HG02943 (cell line): ENCODE results near the gene SAA4.
"Not testable (repeated sequence)": the region's sequence is repeated elsewhere in the genome, so short reads cannot be mapped to it uniquely, and the experiment has no call there.

ENCODE experiments used
- ATAC-seq: cut with Tn5 transposase; IDR thresholded peaks from one replicate; pipeline ENCODE4 v1.9.1; 2021; ENCODE audit warnings: mild to moderate bottlenecking, low read depth, moderate library complexity; ENCODE audit not compliant: unreplicated experiment

The SAA4 gene, protein sequence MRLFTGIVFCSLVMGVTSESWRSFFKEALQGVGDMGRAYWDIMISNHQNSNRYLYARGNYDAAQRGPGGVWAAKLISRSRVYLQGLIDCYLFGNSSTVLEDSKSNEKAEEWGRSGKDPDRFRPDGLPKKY

DNA sequence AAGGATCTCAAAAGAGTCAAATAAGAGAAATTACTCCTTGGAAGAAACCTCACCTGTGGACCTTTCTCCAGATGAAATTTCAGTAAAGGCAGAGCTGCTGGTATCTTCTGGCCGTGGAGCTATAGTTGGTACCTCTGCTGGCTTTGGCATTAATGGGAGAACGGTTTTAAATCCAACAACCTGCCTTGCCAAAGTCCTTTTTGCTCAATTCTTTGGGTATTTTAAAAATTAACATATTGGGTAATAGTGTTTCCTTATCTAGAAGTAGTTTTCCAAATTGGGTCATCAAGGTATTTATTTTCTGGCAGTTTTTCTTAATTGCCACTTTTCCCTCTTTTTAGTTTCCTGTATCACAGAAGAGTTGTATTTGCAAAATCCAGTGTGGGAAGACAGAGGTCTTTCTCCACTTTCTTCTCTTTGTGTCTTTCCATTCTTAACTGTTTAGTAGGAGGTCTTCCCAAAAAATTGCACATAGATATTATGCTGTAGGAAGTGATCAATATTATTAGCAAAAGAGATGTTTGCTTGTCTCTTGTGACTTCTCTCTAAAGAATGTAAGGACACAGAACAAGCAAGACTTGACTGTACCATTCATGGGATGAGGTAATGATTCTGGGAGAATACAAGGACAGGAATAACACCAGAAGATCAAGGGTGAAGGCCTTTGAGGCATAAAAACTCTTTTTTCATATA lies at the start of gene SAA4:
Gene SAA4 (minus strand): TSS at position 139 of the 693 bp plus-strand sequence. CDS start 876 bp downstream, outside the sequence.
- ATAC-seq = no peak

DNA sequence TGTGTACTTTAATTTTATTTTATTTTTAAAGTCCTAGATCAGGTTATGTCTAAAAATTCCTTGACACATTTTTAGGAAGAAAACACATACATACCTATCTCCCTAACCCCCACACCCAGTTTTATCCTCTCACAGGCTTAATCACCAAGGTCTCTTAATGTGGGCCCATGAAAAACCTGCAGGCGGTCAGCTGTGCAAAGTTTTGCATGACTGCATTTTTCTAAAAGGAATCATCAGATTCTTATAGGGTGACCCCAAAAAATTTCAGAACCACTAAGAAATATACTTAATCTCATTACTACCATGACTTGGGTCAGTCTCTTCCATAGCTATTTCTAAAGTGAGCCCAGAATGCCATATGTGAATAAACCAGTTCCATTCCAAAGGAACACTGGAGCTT lies 49.2 kb upstream of the SAA4 start:
- no peak for ATAC-seq

DNA sequence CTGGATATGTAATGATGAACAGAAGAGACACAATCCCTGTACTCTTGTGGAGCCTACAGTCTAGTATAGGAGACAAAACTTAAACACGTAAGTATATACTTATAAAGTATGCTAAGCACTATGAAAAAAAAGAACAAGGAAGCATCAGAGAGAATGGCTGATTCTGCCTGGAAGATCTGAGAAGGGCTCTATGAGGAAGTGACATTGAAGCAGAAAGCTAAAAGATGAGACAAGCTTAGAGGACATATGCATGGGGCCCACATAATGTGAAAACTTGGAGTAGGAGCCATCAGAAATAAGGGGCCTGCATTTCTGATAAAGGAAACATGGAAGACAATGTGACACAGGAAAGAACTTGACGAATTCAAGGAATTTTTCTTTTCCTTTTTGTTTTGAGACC lies 46.0 kb upstream of the SAA4 start:
- ATAC-seq = no peak

DNA sequence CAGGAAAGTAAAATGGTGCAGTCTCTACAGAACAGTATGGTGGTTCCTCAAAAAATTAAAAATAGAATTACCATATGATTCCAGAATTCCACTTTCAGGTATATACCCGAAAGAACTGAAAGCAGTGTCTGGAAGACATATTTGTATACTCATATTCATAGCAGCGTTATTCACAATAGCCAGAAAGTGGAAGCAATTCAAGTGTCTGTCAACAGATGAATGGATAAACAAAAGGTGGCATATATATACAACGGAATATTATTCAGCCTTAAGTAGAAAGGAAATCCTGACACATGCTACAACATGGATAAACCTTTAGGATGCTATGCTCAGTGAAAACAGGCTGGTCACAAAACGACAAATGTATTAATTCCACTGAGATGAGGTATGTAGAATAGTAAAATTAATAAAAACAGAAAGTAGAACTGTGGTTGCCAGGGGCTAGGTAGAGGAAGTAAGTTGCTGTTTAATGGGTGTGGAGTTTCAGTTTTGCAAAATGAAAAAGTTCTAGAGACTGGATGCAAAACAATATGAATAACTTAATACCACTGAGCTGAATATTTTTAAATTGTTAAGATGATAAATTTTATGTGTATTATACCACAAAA lies 43.9 kb upstream of the SAA4 start:
- ATAC-seq = peak; percentile 82

DNA sequence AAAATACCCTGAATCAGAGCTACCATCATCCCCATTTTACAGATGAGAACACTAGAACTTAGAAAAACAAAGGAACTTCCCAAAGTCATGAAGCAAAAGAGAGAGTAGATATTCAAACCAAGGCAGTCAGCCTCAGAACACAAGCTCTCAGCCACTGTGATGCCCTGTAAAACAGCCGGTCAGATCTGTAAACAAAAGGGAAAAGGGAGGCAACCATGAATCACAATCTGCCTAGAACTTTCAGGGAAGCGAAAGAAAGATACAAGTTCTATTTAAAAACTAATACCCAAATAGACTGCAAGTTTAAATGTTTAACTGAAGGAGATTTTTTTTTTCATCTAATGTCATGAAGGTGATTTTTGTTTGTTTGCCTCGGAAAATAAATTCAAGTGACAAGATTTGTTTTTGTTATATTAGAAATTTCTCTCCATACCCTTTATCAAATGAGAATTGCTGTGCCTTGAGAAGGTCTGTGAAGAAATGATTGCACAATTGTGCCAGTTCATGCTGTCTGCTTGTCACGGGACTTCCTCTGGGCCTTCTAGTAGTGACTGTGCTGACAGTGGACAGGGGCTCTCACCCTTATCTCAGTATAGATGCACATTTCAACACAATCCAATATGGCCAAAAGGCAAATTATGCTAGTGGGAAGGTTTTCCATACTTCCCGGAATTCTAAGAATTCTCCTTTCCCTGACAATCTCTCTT lies 41.1 kb upstream of the SAA4 start:
- ATAC-seq = no peak

DNA sequence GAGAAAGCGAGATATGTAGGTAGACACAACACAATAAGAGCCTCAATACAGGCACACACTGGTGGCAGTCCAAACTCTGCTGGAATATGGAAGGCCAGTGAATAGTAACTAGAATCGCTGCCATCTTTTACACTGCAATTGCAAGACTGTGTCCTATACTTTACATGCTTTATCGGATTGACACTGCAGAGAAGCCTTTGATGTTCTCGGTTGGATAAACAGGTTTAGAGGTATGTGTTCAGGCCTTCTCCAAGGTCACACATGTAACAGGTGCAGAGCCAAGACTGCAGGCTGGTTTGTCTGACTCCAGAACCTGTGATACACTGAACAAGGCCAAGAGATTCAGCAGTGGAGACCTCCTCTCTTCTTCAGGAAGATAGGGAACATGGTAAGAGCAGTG lies 34.6 kb upstream of the SAA4 start:
- no peak for ATAC-seq

DNA sequence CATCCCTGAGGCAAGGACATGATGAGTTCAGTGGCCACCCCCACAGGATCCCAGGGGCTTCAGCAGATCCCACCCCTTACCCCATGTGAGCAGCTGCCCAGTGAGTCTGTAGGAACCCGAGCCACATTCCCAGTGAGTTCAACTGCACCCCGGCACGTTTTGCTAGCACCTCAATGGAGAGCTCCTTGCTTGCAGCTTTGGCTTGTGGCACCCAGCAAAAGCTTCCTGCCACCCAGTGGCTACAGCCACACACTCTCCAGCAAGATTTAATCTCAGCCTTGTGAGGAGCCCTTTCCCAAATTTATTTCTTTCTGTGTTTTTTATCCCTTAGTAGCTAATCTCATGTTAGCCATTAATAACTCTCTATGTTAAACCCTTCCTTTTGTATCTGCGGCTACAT lies 33.5 kb upstream of the SAA4 start:
- ATAC-seq = no peak

DNA sequence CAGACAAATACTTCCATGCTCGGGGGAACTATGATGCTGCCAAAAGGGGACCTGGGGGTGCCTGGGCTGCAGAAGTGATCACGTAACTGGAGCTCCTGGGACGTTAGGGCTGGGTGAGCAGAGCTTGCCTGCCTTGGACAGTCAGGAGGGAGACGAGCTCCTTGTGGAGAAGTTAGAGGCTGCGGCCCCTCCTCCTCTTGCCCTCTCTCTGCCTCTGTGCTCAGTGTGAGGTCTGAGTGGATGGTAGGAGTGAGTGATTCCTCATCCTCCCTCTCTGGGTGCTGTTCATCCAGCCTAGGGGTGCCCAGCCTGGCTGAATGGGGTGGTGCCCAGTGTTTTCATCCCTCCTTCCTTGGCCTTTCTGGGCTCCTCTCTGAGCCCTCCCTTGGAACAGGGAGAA lies 32.6 kb upstream of the SAA4 start:
- not testable (repeated sequence) for ATAC-seq

DNA sequence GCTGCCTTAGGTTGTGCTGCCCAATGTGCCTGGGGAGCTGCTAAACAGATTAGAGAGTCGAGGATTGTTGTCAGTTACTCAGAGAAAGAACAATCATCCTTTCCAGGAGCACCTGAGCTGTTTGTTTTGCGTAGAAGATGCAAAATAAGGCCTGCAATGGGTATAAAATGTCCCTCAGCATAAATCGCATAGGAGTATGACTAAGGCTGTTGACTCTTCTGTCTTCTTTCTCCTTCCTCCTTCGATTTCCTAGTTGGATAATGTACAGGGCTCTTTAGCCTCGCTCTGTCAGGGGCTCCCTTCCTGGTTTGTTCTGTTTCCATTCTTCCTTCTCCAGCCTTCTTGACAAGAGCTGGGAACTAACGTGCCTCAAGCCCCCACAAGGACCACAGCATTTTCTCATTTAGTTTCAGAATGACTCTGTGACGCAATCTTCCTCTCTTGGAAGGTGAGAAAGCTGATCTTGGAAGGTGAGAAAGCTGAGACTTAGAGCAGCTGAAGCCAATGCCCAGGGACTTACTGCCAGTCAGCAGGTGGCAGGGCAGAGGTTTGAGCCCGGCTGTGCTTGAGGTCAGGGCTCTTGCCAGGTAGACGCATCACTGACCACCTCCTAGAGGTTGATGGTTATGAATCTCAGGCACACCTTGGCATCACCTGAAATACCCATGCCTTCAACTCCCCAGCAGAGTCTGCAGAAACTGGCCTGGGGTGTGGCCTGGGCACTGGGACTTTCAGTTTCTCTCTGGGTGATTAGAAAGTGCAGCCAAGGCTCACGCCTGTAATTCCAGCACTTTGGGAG lies 30.9 kb upstream of the SAA4 start:
- ATAC-seq = peak; percentile 62

DNA sequence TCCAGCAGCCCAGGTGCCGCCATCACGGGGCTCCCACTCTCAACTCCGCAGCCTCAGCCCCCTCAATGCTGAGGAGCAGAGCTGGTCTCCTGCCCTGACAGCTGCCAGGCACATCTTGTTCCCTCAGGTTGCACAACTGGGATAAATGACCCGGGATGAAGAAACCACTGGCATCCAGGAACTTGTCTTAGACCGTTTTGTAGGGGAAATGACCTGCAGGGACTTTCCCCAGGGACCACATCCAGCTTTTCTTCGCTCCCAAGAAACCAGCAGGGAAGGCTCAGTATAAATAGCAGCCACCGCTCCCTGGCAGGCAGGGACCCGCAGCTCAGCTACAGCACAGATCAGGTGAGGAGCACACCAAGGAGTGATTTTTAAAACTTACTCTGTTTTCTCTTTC lies 29.3 kb upstream of the SAA4 start, which contains the start of gene SAA1:
Gene SAA1 (plus strand): TSS at position 316 of the 400 bp plus-strand sequence. CDS start 624 bp downstream, outside the sequence.
- ATAC-seq = no peak

DNA sequence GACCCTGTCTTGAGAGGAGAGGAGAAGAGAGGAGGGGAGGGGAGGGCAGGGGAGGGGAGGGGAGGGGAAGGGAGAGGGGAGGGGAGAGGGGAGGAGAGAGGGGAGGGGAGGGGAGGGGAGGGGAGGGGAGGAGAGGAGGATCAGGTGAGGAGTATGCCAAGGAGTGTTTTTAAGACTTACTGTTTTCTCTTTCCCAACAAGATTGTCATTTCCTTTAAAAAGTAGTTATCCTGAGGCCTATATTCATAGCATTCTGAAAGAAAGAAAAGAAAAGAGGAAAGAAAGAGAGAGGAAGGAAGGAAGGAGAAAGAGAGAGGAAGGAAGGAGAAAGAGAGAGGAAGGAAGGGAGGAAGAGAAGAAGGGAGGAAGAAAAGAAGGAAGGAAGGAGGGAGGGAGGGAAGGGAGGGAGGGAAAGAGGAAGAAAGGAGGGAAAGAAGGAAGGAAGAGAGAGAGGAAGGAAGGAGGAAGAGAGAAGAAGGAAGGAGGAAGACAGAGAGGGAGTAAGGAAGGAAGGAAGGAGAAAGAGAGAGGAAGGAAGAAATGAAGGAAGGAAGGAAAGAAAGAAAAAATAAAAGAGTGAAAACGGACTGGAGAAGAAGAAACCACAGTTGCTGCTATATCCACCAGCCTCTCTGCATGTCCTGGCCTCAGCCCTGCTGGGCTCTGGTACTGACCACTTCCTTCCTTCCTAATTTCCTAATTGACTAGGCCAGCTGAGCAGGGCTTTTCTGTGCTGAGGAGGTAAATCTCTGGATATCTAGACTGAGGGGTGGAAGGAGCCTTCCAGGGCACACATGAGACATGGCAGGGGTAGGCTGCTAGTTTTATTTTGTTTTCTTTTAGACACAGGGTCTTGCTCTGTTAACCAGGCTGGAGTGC lies 28.3 kb upstream of the SAA4 start:
- no peak for ATAC-seq

DNA sequence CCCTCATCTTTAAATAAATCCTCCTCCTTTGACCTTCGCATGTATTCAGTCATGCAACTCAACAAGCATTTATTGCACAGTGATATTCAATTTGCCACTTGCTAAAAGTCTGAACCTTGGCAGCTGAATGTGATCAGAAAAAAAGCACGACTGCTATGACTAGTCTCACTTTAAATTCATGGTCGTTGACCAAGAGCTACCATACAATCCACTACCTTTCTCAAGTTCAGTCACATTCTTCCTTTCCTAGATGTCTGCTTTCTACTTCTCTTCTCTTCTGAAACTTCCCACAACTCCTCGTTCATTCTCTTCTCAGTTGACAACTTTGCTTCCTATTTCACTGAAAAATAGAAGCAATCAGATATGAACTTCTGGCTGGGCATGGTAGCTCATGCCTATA lies 27.4 kb upstream of the SAA4 start:
- no peak for ATAC-seq

DNA sequence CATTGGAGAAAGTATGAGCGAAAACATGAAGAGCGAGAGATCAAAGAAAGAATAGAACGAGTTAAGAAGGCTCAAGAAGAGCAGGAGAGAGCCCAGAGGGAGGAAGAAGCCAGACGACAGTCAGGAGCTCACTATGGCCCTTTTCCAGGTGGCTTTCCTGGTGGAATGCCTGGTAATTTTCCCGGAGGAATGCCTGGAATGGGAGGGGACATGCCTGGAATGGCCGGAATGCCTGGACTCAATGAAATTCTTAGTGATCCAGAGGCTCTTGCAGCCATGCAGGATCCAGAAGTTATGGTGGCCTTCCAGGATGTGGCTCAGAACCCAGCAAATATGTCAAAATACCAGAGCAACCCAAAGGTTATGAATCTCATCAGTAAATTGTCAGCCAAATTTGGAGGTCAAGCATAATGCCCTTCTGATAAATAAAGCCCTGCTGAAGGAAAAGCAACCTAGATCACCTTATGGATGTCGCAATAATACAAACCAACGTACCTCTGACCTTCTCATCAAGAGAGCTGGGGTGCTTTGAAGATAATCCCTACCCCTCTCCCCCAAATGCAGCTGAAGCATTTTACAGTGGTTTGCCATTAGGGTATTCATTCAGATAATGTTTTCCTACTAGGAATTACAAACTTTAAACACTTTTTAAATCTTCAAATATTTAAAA lies 26.2 kb upstream of the SAA4 start:
- ATAC-seq = not testable (repeated sequence)

DNA sequence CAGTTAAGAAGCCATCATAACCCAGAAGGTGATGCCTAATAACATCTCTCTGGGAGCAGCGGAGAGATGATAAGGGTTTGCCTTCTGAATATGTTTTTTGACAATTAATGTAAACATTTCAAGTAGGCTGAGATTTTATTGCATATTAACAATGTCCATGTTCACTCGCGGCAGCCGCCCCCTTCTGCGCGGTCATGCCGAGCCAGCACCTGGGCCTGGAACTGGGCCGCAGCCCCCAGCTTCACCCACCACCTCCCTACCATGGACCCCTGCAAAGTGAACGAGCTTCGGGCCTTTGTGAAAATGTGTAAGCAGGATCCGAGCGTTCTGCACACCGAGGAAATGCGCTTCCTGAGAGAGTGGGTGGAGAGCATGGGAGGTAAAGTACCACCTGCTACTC lies 25.1 kb upstream of the SAA4 start:
- no peak for ATAC-seq

DNA sequence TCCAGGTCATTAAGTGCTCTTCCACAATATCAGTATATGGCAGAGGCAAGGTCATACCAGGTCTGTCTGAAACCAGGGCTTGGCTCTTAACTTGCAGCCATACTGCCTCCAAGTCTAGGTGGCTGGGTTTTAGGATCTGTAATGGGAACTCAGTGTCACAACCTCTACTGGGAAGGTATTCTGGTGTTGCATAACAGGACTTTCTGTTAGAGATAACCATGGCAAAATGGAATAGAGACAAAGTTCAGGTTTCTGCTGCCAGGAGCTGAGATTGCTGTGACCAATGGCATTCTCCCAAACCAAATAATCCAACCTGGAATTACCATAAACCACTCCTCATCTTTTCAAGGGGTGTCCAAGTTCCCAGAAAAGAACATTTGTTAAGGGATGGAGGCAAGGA lies 22.7 kb upstream of the SAA4 start:
- ATAC-seq = no peak

DNA sequence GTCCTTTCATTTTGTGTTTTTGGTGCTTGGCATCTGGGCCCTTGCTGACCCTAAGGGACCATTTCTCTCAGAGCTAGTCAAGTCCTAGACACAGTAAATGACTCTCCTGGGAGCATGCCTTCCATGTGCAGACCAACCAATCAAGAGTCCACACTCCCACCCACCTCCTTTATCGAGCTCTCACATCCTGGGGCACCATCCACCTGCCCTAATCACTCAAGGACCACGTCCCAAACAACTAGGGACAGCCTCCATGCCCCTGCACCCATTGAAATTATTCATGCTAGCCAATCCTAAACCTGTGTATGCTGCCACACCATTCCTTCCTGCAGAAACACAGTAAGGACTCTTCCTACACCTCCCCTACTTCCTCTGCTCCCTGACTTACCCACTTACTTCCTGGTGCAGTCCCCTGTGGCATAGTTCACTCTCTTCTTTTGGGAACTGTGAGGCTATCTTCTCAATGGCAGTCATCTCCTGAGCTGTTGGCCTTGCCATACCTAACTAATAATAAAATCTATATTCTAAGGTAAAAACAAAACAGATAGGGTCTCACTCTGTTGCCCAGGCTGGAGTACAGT lies 18.3 kb upstream of the SAA4 start:
- ATAC-seq = no peak

DNA sequence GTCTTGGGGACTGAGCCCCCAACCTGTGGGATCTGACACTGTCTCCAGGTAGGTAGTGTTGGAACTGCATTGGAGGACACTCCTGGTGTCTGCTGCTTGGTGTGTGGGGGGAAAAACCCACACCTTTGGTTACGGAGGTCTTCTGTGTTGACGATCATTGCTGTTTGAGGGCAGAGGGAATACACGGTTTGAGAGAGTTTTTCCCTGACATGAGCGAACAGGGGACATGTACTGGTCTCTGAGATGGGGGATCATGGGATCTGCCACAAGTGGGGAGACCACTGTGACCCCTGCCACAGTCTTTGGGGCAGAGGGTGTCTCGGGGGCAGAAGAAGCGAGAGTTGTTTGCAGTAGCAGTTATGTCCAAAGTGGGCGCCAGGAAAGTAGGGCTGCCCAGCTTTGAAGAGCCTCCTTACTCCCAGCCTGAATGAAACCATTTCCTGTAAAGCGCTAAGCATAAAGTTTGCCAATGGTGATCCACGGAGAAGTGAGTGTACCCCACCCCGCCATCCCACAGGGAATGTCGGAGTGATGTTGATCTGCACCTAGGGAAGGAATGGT lies 17.3 kb upstream of the SAA4 start:
- ATAC-seq = no peak

DNA sequence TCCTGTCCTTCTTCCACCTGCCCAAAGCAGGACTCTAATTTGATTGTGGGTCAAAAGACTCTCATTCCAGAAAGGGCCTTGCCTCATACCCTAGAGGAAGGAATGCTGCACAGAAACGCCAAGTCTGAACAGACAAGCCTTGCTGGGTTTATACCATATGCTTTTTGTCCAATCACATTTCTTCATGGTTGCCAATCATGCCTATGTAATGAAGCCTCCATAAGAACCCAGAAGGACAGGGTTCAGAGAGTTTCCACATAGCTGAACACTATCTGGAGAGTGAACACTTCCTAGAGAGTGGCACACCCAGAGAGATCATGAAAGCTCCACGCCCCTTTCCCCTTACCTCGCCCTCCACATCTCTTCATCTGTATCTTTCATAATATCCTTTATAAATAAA lies 16.6 kb upstream of the SAA4 start:
- no peak for ATAC-seq
